GM18867 (cell line): ENCODE results near the gene PCDHGB4.
"Not testable (repeated sequence)": the region's sequence is repeated elsewhere in the genome, so short reads cannot be mapped to it uniquely, and the experiment has no call there.

Experiments
- ATAC-seq: cut with Tn5 transposase; IDR thresholded peaks from one replicate; pipeline ENCODE4 v1.9.1; 2021; ENCODE audit warnings: mild to moderate bottlenecking, moderate library complexity; ENCODE audit not compliant: unreplicated experiment

PCDHGB4 gene

DNA sequence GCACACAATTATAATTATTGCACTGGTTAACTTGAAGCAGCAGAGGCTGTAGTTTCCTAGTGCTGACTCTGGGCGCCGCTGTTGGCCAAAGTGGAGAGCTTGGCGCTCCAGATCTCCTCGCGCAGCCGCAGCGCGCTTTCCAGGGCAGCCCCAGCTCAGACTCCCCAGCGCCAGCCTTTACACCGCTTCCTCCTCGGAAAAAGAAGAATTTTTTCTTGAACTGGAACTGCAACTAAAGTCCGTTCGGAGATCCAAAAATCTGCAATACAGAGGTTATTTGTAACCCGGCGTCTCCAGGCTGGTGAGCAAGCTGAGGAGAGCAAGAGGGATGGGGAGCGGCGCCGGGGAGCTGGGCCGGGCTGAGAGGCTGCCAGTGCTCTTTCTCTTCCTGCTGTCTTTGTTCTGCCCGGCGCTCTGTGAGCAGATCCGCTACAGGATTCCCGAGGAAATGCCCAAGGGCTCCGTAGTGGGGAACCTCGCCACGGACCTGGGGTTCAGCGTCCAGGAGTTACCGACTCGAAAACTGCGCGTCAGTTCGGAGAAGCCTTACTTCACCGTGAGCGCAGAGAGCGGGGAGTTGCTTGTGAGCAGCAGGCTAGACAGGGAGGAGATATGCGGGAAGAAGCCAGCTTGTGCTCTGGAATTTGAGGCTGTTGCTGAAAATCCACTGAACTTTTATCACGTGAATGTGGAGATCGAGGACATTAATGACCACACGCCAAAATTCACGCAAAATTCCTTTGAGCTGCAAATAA lies at the start of gene PCDHGB4:
PCDHGB4 (plus strand) TSS at position 142 of the 755 bp plus-strand sequence; CDS start at position 329, 187 bp downstream.
- ATAC-seq = peak; percentile 71

DNA sequence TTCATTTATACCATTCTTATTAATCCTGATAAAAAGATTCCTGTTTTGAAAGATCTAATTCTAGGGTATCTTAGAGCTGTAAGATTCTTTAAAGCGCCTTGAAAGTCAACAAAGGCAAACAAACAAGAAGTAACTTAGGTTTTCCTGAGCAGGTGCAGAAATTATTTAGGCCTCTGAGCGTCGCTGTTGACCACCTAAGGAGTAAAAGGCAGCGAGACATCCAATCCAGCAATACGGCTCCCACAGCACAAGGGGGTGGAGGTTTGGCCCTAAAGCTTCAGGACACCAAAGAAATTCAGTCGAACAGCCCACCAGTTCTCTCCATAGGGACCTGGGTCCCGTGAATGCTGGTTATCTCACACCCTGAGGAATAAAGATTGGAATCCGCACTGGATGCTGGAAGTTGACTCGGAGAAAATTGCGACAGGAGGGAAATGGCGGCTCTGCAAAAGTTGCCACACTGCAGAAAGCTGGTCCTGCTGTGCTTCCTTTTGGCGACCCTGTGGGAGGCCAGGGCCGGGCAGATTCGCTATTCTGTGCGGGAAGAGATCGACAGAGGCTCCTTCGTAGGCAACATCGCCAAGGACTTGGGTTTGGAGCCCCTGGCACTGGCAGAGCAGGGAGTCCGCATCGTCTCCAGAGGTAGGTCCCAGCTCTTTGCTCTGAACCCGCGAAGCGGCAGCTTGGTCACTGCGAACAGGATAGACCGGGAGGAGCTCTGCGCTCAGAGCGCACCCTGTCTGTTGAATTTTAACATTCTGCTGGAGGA lies 48.8 kb upstream of the PCDHGB4 start, which contains the start of gene PCDHGA2:
PCDHGA2 (plus strand) TSS at position 223 of the 769 bp plus-strand sequence.
- no peak for ATAC-seq

DNA sequence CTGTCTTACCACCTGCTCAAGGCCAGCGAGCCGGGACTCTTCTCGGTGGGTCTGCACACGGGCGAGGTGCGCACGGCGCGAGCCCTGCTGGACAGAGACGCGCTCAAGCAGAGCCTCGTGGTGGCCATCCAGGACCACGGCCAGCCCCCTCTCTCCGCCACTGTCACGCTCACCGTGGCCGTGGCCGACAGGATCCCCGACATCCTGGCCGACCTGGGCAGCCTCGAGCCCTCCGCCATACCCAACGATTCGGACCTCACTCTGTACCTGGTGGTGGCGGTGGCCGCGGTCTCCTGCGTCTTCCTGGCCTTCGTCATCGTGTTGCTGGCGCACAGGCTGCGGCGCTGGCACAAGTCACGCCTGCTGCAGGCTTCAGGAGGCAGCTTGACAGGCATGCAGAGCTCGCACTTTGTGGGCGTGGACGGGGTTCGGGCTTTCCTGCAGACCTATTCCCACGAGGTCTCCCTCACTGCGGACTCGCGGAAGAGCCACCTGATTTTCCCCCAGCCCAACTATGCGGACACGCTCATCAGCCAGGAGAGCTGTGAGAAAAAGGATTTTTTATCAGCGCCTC lies 46.6 kb upstream of the PCDHGB4 start:
- ATAC-seq = not testable (repeated sequence)

DNA sequence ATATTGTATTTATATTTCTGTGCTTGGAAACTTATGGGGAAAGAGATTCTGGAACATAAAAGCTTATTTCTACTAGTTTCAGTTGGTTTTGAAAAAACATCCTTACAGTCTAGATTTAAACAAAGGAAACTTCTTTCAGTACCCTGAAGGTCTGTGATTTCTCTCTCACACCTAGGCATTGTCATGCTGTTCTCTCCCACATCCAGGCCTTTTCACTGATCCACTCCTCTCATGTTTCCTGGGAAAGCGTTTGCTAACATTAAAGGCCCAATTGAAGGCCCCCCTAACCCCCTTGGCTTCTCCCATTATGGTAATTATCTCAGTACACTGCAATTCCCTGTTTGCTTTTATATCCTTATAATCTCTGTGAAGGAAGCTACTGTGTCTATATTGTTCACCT lies 44.7 kb upstream of the PCDHGB4 start:
- no peak for ATAC-seq

DNA sequence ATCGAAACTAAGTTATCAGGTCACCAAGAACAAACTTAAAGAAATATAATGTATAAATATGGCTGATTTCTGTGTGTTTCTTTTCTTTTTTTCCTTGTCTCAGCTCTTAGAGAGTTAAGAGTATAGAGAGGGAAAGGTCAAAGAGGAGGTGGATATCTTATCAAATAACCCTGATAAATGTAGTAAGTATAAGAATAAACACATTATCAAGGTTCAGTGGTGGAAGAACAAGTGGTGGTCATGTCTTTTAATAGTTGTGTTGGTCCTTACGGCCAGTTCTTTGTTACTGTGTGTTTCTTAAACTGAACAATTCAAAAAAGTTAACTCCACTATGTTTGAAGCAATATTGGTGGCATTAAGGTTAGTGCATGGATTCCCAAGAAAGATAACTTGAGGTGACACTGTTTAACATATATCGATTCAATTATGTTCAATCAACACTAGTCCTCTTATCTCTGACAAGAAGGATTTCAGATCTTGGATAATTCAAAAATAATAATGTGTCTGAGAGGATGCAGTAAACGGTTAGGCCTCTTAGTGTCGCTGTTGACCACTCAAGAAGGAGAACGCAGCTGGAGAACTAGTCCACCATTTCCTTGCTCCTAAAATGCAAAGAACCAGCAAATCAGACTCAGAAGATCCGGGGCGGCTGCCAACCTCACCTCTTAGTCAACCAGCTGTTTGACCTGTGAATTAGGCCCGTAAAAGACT lies 44.1 kb upstream of the PCDHGB4 start, which contains the start of gene PCDHGA3:
PCDHGA3 (plus strand) TSS at position 588 of the 711 bp plus-strand sequence. CDS start 205 bp downstream, outside the sequence.
- no peak for ATAC-seq

DNA sequence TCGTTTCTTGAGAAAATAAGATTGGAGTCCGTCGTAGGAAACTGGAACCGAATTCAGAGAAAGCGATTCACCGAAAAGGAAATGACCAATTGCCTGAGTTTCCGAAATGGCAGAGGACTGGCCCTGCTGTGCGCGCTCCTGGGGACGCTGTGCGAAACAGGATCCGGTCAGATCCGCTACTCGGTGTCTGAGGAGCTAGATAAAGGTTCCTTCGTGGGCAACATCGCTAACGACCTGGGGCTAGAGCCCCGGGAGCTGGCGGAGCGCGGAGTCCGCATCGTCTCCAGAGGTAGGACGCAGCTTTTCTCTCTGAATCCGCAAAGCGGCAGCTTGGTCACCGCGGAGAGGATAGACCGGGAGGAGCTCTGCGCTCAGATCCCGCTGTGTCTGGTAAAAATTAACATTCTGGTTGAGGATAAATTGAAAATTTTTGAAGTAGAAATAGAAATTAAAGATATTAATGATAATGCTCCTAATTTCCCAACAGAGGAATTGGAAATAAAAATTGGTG lies 43.5 kb upstream of the PCDHGB4 start:
- ATAC-seq = no peak

DNA sequence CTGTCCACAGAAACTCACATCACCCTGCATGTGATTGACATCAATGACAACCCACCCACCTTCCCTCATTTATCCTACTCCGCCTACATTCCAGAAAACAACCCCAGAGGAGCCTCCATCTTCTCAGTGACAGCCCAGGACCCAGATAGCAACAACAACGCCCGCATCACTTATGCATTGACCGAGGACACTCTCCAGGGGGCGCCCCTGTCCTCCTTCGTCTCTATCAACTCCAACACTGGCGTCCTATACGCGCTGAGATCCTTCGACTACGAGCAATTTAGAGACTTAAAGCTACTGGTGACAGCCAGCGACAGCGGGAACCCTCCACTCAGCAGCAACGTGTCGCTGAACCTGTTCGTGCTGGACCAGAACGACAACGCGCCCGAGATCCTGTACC lies 42.2 kb upstream of the PCDHGB4 start:
- no peak for ATAC-seq

DNA sequence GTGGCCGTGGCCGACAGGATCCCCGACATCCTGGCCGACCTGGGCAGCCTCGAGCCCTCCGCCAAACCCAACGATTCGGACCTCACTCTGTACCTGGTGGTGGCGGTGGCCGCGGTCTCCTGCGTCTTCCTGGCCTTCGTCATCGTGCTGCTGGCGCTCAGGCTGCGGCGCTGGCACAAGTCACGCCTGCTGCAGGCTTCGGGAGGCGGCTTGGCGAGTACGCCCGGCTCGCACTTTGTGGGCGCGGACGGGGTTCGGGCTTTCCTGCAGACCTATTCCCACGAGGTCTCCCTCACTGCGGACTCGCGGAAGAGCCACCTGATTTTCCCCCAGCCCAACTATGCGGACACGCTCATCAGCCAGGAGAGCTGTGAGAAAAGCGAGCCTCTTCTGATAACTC lies 41.5 kb upstream of the PCDHGB4 start:
- not testable (repeated sequence) for ATAC-seq

DNA sequence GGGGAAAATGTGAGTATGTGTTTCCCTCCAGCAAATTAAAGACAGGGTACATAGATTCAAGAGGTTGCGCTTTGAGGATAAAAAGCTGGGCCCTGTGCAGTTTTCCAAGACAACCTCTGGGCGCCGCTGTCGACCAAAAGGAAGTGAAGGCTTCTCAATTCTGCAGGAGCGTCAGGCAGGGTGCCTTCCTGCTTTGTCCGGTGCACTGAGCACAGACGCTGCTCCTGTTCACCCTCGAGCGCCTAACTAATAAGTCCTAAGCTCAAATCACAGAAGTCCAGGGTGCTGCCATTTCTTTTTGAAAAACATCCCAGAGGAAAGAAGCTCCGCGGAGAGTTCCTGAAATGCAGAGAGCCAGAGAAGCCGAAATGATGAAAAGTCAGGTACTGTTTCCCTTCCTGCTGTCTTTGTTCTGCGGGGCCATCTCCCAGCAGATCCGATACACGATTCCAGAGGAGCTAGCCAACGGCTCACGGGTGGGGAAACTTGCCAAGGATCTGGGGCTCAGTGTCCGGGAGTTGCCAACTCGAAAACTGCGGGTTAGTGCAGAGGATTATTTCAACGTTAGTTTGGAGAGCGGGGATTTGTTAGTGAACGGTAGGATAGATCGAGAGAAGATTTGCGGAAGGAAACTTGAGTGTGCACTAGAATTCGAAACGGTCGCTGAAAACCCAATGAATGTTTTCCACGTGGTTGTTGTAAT lies 37.4 kb upstream of the PCDHGB4 start, which contains the start of gene PCDHGB1:
PCDHGB1 (plus strand) TSS at position 183 of the 703 bp plus-strand sequence; CDS start at position 345, 162 bp downstream.
- peak; percentile 96 for ATAC-seq

DNA sequence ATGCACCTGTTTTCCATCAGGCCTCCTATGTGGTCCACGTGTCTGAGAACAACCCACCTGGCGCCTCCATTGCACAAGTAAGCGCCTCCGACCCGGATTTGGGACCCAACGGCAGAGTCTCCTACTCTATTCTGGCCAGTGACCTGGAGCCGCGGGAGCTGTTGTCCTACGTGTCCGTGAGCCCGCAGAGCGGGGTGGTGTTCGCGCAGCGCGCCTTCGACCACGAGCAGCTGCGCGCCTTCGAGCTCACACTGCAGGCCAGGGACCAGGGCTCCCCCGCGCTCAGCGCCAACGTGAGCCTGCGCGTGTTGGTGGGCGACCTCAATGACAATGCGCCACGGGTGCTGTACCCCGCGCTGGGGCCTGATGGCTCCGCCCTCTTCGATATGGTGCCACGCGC lies 35.9 kb upstream of the PCDHGB4 start:
- no peak for ATAC-seq

DNA sequence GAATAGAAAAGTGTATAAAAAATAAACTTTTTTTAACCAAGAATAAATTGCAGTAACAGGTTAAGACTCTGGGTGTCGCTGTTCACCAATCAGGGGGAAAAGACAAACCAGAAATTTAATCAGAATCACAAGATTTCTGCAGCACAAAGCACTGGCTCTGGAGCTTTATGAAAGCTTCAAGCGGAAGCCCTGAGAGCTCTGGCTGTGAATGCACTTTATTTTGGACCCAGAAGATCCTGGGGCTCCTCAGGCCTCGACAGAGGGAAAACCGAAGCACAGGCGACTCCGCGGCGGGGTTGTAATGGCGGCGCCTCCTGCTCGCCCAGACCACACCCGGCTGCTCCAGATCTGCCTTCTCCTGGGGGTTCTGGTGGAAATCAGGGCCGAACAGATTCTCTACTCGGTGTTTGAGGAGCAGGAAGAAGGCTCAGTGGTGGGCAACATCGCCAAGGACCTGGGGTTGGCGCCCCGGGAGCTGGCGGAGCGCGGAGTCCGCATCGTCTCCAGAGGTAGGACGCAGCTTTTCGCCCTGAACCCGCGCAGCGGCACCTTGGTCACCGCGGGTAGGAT lies 32.5 kb upstream of the PCDHGB4 start, which contains the start of gene PCDHGA4:
PCDHGA4 (plus strand) TSS at position 122 of the 570 bp plus-strand sequence; CDS start at position 209, 87 bp downstream.
- ATAC-seq = no peak

DNA sequence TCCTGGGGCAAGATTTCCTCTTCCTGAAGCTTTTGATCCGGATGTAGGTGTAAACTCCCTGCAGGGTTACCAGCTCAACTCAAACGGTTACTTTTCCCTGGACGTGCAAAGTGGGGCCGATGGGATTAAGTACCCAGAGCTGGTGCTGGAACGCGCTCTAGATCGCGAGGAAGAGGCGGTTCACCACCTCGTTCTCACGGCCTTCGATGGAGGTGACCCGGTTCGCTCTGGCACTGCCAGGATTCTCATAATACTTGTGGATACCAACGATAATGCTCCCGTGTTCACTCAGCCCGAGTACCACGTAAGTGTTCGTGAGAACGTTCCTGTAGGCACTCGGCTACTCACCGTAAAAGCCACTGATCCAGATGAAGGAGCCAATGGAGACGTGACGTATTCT lies 31.9 kb upstream of the PCDHGB4 start:
- no peak for ATAC-seq

DNA sequence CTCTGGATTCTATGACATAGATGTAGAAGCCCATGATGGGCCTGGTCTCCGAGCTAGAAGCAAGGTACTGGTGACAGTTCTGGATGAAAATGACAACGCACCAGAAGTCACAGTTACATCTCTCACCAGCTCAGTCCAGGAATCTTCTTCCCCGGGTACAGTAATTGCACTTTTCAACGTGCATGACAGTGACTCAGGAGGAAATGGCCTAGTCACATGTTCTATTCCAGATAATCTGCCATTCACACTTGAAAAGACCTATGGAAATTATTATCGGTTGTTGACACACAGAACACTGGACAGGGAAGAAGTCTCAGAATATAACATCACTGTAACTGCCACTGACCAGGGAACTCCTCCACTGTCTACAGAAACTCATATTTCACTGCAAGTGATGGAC lies 31.4 kb upstream of the PCDHGB4 start:
- ATAC-seq = no peak

DNA sequence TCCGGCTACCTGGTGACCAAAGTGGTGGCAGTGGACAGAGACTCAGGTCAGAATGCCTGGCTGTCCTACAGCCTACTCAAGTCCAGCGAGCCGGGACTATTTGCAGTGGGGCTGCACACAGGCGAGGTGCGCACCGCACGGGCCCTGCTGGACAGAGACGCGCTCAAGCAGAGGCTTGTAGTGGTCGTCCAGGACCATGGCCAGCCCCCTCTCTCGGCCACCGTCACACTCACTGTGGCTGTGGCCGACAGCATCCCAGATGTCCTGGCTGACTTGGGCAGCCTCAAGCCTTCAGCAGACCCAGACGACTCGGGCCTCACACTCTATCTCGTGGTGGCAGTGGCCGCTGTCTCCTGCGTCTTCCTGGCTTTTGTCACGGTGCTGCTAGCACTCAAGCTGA lies 30.5 kb upstream of the PCDHGB4 start:
- ATAC-seq = no peak

DNA sequence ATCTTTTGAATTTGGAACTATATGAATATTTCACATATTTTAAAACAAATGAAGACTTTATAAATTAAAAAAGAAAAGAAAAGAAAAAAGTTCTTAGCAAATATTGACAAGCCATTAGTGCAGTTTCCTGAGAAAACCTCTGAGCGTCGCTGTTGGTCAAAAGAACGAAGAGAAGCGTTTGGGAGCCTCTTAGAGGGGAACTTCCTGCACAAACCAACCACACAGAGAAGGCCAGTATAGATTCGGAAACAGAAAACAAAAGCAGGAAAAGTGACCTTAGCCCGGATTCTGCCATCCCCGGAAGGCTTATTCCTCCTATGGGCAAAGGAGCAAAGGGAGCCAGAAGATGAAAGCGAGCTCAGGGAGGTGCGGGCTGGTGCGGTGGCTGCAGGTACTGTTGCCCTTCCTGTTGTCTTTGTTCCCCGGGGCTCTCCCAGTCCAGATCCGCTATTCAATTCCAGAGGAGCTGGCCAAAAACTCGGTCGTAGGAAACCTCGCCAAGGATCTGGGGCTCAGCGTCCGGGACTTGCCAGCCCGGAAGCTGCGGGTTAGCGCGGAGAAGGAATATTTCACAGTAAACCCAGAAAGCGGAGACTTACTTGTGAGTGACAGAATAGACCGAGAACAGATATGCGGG lies 27.6 kb upstream of the PCDHGB4 start, which contains the start of gene PCDHGB2:
PCDHGB2 (plus strand) TSS at position 205 of the 637 bp plus-strand sequence; CDS start at position 347, 142 bp downstream.
- no peak for ATAC-seq

DNA sequence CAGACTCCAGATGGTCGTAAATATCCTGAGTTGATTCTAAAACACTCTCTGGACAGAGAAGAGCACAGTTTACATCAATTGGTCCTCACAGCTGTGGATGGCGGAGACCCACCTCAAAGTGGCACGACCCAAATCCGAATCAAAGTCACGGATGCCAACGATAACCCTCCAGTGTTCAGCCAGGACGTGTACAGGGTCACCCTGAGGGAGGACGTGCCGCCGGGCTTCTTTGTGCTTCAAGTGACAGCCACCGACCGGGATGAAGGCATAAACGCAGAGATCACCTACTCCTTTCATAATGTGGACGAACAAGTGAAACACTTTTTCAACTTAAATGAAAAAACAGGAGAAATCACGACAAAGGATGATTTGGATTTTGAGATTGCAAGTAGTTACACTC lies 26.8 kb upstream of the PCDHGB4 start:
- ATAC-seq = no peak

DNA sequence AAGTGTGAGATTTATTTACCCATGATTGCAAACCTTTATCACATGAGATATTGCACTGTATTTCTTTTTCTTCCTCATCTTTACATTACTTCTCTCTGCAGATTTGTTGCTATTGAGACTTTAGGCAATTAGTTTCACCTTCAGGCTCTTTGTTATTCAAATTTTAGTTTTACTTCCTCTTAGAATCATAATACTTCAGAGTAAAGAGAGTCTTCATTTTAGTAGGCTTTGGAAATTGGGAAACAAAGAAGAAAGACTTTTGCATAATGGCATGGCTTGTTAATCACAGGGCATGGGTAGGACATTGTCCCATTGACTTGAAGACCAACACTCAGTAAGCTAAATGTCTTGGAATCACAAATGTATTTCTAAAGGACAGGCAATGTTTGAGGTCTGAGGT lies 24.8 kb upstream of the PCDHGB4 start:
- ATAC-seq = no peak

DNA sequence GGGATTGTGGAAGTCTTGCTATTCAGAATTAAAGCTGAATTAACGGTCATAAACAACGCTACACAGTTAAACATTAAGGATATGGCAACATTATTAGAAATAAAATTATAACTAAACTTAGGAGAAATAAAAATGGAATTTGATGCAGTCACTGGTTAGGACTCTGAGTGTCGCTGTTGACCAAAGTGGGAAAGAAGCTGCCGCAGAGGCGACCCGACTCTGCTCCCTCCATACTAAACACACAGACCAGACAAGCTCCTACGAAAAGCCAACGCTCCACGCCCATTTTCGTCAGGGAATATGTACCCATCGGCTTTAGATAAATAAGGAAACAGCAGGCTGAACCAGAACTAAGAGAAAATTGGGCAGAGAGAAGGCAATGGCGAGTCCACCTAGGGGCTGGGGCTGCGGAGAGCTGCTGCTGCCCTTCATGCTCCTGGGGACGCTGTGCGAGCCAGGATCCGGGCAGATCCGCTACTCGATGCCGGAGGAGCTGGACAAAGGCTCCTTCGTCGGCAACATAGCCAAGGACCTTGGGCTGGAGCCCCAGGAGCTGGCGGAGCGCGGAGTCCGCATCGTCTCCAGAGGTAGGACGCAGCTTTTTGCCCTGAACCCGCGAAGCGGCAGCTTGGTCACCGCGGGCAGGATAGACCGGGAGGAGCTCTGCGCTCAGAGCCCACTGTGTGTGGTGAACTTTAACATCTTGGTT lies 23.4 kb upstream of the PCDHGB4 start, which contains the start of gene PCDHGA5:
PCDHGA5 (plus strand) TSS at position 211 of the 709 bp plus-strand sequence; CDS start at position 380, 169 bp downstream.
- no peak for ATAC-seq
